GM12801 (cell line): ENCODE measurements around the gene BAG5.

Source experiments
- TF ChIP-seq, protein P1 (sequence below): IDR thresholded peaks from one replicate; pipeline ENCODE4 v1.5.1; 2011; ENCODE audit warnings: control low read depth; ENCODE audit not compliant: insufficient read length; ENCODE audit errors: extremely low read depth

The BAG5 gene

GRCh38 chr14:103594265-103594664 lies 31.8 kb upstream of the BAG5 start:
- TF ChIP-seq, protein P1, sequence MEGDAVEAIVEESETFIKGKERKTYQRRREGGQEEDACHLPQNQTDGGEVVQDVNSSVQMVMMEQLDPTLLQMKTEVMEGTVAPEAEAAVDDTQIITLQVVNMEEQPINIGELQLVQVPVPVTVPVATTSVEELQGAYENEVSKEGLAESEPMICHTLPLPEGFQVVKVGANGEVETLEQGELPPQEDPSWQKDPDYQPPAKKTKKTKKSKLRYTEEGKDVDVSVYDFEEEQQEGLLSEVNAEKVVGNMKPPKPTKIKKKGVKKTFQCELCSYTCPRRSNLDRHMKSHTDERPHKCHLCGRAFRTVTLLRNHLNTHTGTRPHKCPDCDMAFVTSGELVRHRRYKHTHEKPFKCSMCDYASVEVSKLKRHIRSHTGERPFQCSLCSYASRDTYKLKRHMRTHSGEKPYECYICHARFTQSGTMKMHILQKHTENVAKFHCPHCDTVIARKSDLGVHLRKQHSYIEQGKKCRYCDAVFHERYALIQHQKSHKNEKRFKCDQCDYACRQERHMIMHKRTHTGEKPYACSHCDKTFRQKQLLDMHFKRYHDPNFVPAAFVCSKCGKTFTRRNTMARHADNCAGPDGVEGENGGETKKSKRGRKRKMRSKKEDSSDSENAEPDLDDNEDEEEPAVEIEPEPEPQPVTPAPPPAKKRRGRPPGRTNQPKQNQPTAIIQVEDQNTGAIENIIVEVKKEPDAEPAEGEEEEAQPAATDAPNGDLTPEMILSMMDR: no peak

DNA sequence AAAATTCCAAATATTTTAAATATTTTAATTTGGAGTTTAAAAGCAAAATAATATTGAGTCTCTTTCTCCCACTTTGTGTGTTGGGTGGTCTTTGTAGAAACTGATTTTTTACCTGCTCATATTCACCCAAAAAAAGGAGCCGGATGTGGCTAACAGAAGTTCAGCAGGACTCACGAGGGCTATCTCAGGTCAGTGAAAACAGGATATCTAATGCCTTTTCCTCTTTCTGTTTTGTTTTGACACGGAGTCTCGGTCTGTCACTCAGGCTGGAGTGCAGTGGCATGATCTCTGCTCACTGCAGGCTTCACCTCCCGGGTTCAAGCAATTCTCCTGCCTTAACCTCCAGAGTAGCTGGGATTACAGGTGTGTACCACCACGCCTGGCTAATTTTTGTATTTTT lies 31.1 kb upstream of the BAG5 start:
- TF ChIP-seq, protein P1: no peak

- TF ChIP-seq, protein P1: no peak
Measured at GRCh38 chr14:103584326-103584915, 22.0 kb upstream of the BAG5 start.

DNA sequence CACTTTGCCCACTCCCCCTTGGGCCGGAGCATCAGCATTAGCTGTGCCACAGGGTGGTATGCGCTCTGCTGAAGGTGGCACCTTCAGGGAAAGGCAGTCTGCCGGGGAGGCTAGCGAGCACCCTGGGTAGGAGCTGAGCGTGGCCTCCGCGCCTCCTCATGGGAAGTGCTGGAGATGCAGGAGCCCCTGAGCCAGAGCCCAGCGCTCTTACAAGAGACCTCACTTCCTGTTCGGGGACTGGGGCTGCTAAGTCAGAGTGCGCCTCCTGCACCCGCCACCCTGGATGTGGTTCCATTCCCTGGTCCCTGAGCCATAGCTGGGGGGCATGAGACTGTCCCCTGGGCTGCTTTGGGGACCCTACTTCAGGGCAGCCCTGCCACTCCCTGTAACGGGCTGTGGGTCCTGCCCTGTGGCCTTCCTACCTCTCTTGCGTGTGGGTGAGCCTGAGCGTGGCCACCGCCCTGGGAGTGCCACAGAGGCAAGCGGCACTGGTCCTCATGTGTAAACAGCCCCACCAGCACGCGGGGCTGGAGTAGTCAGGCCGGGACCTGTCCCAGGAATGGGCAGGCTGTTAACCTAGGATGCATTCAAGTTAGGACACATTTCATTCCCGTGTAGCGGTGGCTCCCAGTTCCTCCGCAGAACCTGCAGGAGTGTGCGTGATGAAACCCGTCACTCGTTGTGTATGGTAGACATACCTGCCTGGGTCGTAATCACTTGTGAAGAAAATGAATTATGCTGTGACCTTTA lies 19.7 kb upstream of the BAG5 start:
- TF ChIP-seq, protein P1: no peak

GRCh38 chr14:103581206-103581605 lies 18.7 kb upstream of the BAG5 start:
- TF ChIP-seq, protein P1: no peak

- TF ChIP-seq, protein P1: no peak
Measured at GRCh38 chr14:103578401-103579075, 16.1 kb upstream of the BAG5 start.

- TF ChIP-seq, protein P1: no peak
Measured at GRCh38 chr14:103576371-103577024, 14.0 kb upstream of the BAG5 start.
